GM10847 (cell line): ENCODE measurements around the gene HMCN1.

Source experiments
- POLR2A ChIP-seq: IDR thresholded peaks from 2 replicates; pipeline ENCODE4 v1.6.1; 2011; ENCODE audit not compliant: insufficient read length; ENCODE audit errors: extremely low read depth

HMCN1 gene

DNA sequence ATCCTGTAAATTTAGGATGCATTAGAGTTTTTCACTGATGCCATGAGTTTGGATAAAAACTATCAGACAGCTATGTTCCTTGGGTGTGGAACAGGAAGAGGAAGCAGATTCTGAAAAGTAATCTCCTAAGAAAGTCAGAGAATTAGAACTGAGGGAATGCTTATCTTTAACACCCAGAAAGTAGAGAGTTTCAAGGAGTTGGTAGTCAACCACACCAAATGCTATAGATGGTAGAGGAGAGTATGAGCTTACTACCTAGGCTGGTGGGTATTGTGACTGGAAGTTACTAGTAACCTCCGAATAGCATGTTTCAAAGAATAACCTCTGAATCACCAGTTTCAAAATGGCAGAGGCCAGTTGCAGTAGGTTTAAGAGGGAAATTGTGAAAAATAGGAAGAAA is 288.0 kb downstream of the HMCN1 start:
- no peak for TF ChIP-seq POLR2A

GRCh38 chr1:186026946-186027345 is 292.8 kb downstream of the HMCN1 start:
- TF ChIP-seq POLR2A, result no peak

DNA sequence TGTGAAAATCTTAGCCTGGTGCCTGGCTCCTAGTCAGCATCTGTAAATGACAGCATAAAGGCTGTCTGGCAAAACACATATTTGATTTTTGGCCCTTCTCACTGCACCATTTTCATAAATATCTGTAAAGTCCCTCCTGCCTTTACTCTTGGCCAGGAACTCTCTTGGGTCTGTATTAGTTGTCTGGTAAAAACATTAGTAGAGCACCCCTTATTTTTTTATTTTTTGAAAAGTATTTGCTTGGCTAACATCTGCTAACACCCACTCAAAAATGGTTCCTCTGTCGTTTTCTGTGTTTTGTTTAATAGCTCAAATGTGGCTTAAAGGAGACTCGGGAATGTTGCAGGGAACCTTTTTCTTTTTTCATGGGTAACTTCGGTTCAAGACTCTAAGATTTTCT is 293.4 kb downstream of the HMCN1 start:
- no peak for TF ChIP-seq POLR2A

GRCh38 chr1:186030453-186030852 is 296.3 kb downstream of the HMCN1 start:
- no peak for TF ChIP-seq POLR2A

GRCh38 chr1:186033847-186034271 is 299.7 kb downstream of the HMCN1 start:
- no peak for TF ChIP-seq POLR2A

DNA sequence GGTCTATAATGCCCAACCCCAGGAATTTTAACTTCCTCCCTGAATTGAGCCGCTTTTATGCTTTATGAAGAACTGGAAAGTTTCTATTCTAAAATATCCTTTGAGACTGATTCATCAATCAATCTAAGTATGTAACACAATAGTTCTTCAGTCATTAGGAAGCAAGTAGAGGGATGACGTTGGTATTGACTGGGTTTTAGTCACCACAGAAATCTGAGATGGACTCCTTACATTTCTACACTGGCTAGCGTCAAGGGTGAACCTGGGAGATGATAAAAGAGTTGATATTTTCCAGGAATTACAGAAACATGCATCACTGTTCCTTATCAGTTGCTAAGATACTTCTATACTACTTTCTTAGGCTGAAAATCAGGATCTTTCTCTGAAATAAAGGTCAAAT is 308.0 kb downstream of the HMCN1 start:
- no peak for TF ChIP-seq POLR2A

DNA sequence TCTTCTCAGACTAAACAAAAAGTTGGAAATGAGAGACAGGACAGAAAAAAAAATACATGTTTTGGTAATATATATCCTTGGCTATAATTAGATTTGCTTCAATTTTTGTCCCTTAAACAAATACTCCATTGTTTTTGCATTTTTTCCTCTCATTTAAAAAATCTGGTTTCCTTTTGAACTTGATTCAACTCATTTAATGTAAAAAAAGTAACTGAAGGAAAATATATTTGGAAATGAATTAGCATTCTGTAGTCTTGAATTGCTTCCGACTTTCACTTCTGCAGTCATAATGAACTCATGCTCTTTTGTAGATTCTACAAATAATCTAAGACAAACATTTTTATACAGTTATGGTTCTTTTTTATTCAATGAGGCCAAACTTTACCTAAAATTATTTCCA is 309.1 kb downstream of the HMCN1 start:
- TF ChIP-seq POLR2A, result no peak

GRCh38 chr1:186044079-186044685 is 310.0 kb downstream of the HMCN1 start:
- TF ChIP-seq POLR2A, result no peak

GRCh38 chr1:186046437-186047211 is 312.4 kb downstream of the HMCN1 start:
- no peak for TF ChIP-seq POLR2A

- no peak for TF ChIP-seq POLR2A
Observed at GRCh38 chr1:186050360-186050759, 316.2 kb downstream of the HMCN1 start.

GRCh38 chr1:186054003-186054402 is 319.8 kb downstream of the HMCN1 start:
- TF ChIP-seq POLR2A, result no peak

GRCh38 chr1:186054932-186055331 is 320.7 kb downstream of the HMCN1 start:
- no peak for TF ChIP-seq POLR2A

DNA sequence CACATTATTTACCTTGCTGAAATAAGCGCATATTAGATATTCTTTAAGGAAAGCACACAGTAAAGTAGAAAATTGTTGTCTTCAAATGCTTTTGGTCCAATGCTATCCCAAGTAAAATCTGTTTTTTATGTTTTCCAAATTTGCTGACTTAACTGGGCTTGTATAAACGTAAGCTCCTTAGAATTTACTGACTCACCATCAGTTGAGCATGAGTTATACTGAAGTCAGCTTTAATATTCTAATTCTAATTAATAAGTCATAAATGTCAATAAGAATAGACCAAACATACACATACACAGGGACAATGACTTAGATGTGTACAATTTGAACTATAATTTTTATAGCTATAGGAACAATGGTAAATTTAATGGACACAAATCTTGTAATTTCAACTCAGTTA is 321.7 kb downstream of the HMCN1 start:
- TF ChIP-seq POLR2A, result no peak

DNA sequence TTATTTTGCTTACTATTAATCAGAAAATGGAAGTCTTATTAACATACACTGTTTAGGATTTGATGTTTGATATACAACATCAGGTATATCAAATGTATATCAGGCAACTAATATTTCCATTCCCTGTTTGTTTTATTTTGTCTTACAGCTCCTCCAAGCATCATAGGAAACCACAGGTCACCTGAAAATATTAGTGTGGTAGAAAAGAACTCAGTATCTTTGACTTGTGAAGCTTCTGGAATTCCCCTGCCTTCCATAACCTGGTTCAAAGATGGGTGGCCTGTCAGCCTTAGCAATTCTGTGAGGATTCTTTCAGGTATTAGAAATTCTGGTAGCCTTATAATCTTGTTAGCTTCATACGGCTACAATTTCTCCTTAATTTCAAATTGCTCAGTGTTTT is 322.9 kb downstream of the HMCN1 start:
- no peak for TF ChIP-seq POLR2A

DNA sequence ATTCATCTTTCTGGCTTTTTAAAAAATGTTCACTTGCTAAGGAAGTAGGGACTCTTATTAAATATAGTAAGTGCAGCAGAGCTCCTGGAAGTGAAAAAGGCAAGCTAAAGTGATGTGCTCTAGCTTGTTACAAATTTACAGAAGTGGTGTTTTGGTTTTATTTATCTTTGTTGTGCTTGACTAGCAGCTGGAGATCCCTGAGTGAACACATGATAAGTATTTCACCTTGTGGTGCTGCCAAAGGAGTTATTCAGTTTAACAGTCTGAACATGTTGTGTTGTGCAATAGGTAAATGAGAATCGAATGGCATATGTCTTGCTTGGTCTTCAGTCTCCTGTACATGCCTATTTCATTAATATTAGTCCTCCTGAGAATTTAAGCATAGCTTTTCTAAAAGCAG is 325.1 kb downstream of the HMCN1 start:
- no peak for TF ChIP-seq POLR2A

DNA sequence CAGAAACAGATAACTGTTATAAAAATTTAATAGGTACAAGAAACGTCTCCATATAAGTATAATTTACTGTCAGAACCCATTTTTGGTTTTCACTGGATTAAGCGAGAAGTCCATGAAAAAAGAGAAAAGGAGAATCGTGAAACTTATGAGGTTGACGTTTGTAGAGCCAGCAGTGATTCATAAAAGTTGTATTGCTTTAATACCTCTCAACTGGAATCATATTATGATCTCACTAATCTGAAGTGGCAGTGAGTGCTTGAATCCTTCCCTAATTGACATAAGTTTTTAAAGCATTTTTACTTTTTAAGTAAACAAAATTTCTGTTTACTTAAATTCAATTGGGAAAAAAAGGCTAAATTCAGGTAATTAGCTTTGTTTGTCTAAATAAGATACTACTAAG is 325.6 kb downstream of the HMCN1 start:
- TF ChIP-seq POLR2A, result no peak

- TF ChIP-seq POLR2A, result no peak
Observed at GRCh38 chr1:186060226-186060625, 326.0 kb downstream of the HMCN1 start.
